Ramos (cell line): Measurements from ENCODE around the gene DNM1.
"Not testable (repeated sequence)": the region's sequence is repeated elsewhere in the genome, so short reads cannot be mapped to it uniquely, and the experiment has no call there.

Experiments
- in situ Hi-C: fragments of 300-500 bp; cut with MboI; formaldehyde crosslinking; loops from one replicate; pipeline ENCODE4 v1.14.3; 2022; ENCODE audit warnings: low sequenced_read_pairs; ENCODE audit not compliant: unreplicated experiment

The DNM1 gene

GRCh38 chr9:128219831-128220230 is 16.7 kb downstream of the DNM1 start:
- in situ Hi-C loops = no loop called here

GRCh38 chr9:128222026-128222425 is 18.8 kb downstream of the DNM1 start:
- in situ Hi-C loops = no loop called here

DNA sequence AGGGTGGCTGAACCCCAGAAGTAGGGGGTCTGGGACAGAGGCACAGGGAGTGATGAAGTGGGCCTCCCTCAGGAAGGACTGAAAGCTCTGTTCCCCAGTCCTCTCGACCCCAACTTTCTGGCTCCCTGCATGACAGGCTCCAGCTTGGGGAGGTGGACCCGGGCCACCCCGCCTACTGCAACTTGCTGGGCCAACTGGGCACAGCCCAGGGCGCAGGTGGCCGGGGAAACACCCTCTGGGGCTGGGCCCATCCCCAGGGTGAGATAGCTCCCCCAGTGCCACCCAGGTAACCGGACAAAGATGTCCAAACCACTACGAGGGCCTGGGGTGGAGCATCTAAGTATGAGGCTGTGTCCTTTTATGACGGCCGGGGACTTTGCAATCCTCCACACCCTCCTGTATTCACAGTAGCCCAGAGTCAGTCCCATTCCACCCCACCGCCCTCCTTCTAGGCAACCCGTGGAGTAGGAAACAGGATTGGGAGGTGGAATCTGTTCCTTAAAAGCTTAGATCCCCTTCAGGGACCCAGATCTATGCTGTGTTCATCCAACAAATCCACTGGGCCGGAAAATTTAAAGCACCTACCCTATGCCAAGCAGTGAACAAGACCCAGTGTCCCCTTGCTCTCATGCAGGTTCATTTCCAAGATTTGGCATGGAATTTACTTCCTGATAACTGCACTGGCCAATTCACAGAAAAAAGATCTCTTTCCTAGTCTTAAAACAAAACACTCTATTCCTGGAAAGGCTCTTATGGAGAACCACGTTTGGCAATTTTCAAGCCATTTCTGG is 19.9 kb downstream of the DNM1 start:
- in situ Hi-C loops = no loop called here

GRCh38 chr9:128224877-128225276 is 21.7 kb downstream of the DNM1 start:
- in situ Hi-C loops = no loop called here

- in situ Hi-C loops = no loop called here
These were observed 22.7 kb downstream of the DNM1 start for GRCh38 chr9:128225770-128226411.

DNA sequence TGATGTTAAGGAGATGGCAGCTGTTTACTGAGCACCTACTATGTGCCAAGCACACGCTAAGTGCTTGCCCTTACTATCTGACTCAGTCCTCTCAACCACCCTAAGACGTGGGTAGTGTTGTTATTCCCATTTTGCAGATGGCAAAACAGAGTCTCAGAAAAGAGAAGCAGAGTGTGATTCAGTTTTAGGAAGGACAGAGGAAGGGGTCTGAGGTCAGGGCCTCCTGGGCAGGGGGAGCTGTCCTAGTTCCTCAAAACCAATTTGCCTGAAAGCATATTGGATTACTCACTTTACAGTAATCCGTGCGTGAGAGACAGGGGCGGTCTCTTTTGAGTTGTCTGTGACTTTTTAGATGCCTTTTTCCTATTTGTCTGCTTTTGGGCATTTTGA is 23.2 kb downstream of the DNM1 start:
- in situ Hi-C loops = no loop called here

GRCh38 chr9:128230897-128231296 is 27.7 kb downstream of the DNM1 start:
- in situ Hi-C loops = not testable (repeated sequence)

DNA sequence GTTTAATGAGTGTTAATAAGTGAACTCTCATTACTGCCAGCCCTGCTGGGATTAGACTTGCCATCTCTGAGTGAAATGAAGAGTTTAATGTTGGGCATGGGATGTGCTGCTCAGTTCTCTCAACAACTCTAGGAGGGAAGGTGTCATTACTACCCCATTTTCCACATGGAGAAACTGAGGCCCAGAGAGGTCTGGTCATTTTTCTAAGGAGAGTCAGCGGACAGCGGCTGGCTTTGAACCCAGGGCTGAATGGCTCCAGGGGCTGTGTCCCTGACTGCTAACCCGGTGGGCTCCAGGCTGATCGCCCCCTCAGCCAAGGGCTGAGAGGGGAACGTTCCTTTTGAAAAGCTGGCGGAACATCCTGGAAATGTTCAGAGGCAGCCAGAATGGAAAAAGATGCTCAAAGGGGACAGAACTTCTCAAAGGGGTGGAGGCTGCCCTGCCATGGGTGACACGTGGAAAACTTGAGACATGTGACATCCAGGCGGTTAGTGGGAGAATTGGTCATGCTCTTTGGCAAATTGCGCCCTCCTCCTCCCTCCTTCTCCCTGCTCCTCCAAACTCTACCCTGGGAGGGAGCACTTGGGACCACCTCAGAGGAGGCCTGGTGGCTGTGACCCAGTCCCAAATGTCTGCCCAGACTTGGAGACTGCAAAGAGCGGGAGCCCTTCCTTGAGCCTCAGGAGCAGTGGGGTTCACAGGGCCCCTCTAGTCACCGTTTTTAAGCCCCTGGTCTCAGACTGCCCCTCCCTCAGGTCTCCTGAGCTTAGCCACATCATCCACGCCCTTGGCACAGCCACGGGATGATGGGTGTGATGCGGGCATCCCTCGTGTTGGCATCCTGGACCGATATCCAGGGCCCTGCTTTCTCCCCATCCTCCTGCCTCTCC is 28.7 kb downstream of the DNM1 start:
- in situ Hi-C loops = no loop called here

DNA sequence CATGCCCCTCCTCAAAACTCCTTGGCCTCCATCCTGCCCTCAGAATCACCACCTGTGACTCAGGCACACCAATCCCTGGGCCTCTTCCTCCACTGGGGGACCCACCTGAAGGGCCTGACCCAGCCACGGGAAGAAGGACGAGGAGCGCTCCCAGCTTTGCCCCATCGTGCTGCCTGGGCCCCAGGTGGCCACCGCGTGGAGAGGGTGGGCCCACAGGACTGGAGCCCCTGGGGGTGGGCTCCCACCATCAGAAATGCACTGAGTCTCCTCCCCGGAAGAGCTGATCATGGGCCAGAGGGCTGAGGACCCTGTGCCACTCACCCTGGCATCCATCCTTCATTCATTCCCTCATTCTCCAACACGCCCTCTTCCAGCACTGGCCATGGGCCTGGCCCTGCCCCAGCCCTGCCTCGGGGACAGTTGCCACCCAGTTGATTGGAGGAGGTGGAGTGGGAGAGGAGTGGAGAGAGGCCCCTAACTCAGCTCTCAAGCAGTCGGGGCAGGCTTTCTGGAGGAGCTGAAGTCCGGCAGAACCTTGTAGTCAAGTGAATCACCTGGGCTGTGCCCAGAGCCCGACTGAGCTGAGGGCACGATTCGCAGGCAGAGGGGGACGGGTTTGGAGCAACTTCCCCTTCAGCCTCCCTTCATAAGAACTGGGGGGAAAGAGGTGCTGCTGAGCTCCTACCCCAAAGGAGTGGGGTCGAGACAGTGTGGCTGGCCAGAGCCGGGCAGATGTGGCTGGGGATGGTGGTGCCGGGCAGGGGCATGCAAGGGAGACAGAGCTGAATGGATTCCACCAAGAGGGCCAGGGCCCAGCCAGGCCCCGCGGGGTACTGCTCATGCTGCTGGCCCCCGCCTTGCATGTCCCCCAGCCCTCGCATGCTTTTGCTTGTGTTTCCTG is 29.6 kb downstream of the DNM1 start:
- in situ Hi-C loops = no loop called here

GRCh38 chr9:128233817-128234406 is 30.7 kb downstream of the DNM1 start:
- in situ Hi-C loops = no loop called here

DNA sequence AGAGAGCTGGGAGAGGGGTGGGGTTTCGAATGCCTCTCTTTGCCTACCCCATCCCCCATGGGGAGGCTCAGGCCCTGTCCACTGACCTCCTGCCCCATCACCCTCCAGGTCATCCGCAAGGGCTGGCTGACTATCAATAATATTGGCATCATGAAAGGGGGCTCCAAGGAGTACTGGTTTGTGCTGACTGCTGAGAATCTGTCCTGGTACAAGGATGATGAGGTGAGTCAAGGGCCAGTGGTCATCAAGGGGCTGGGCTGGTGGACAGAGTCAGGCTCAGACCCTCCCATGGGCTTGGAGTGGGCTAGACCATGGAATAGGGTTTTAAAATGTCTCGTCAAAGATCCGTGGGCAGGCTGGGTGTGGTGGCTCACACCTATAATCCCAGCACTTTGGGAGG is 38.9 kb downstream of the DNM1 start:
- in situ Hi-C loops = no loop called here

DNA sequence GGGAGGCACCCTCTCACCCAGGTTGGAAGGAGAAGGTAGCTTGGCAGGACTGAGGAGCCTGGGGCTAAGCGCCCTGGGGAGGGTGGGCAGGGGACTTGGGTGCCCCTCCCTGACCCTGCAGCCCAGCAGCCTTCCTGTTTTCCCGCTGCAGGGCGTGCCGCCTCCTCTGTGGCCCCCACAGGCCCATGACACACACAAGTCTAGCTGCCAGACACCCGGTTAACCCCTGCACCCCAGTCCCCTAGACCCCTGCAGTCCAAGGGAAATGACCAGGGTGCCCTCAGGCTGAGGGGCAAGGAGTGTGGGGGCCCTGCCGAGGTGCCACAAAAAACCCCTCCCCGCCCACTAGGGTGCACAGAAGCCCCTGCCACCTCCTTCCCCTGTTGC is 39.6 kb downstream of the DNM1 start:
- in situ Hi-C loops = no loop called here

DNA sequence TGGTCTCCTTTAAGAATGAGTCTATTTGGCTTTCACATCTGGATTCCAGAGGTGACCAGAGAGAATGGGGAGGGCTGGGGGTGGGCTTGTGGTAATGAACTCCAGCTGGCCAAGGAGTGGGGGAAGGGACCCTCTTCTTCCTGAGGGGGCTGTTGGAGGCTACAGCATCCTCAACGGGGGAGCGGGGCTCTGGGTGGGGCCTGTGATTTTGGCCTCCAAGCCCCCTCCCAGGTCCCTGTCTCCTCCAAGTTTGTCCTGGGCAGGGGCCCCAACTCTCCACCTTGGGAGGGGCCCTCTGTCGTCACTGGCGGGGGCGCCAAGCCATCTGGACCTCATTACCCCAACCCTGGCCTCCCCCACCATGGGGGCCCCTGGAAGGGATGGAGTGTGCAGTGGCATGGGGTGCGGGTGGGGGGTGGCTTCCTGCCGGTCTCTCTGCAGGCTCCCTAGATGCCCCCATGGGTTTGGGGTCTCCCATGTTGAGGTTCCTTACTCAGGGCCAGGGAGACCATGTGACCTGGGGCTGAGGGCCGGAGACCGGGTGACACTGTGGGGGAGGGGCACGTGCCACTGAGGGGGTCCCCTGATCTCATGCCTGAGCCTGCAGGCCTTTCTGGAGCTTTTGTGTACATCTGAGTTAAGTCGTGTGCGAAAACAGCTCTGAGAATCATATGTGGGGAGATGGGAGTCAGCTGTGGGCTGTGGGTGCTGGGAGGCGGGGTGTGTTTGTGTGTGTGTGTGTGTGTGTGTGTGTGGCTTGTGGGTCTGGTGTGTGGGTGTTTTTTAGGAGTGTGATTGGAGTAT is 40.2 kb downstream of the DNM1 start:
- in situ Hi-C loops = no loop called here

DNA sequence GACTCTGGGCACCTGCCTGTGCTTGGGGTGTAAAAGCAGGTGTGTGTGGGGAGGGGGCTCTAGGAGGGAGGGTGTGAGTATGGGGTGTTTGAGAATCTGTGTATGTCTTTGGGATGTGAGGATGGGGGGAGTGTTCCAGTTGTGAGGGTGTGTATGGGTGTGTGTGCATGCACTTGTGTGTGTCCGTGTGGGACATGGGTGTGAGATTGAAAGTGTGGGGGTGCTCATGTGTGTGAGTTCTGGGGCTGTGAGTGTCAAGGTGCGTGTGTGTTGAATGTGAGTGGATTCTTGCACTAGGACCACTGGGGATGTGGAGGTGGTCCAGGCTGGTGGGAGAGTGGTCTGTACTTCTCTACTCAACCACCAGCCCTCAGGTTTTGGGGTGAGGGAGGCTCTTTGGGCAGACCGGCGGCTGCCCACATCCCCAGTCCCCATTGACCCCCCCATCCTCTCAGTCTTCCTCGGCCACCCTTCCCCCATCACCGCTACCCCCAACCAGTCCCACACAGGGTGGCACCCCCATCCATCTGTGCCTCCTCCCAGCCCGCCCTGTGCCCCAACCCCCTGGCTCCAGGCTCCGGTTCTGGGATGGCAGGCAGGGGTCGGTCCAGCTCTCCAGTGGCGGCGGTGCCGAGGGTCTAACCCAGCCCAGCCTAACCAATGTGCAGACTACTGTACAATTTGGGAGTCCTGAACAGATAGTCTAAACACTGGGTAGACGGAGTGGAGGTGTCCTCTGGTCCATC is 41.1 kb downstream of the DNM1 start:
- in situ Hi-C loops = no loop called here

DNA sequence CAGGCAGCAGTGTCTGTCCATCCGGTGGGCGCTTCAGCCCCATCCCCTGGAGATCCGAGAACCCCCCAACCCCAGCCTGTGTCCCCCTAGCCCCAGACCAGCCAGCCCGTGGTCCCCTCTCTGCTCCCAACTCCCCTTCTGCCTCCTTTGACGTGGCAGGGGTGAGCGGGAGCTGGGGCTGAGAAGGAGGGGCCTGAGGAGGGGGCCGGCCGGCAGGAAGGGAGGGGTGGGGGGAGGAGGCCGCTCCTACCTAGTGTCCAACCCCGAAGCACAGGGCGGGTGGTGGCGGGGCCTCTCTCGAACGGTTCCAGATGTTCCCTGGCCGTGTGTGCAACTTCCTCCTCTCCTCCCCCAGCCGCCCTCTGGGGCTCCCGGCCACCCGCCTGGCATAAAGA is 41.7 kb downstream of the DNM1 start:
- in situ Hi-C loops = no loop called here

DNA sequence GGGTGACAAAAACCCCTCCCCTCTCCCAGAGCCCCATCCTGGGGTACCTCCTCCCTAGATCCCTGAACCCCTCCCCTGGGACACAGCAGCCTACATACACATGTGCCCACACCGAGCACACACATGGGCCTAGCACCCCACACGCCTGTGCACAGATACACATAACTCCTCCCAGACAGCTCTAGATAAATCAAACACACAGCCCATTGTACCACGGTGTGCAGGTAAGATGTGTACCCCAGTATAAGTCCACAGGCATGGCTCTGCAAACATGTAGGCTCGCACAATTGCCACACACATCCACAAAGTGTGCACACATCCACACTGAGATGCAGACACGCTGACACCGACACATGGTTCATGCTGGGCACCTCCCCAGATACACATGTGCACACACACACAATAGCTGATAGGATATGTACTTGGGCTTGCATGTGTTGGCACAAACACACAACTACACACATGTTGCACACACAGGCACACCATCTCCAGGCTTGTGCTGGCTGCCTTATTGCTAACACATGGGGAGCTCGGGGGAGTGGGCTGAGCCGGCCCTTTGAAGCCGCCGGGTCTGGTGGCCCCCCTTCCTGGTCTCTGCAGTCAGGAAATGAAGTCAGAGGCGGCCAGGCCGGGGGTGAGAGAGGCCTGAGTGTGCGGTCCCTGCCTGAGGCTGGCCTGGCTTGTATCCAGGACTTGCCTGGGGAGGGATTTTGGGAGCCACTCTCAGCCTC is 42.4 kb downstream of the DNM1 start:
- in situ Hi-C loops = no loop called here

- in situ Hi-C loops = no loop called here
These were observed 43.3 kb downstream of the DNM1 start for GRCh38 chr9:128246471-128246870.
